Activated T-helper 17 cell treated with anti-CD3 and anti-CD28 coated beads, Interleukin-2, amount 50 U/mL, for 72 hours (primary cell): ENCODE measurements around the gene CMA1. TPM values are rescaled to one million over a fixed set of nuclear protein-coding genes. Genes with fewer than 3 reads are reported as not detected.
"Not testable (repeated sequence)": the region's sequence is repeated elsewhere in the genome, so short reads cannot be mapped to it uniquely, and the experiment has no call there.

ENCODE experiments used
- ATAC-seq: fragments of 150-1000 bp; cut with Tn5 transposase; replicated peaks from 2 replicates; pipeline ENCODE4 v1.10.0; 2021; ENCODE audit warnings: mild to moderate bottlenecking, moderate library complexity
- H3K27ac Mint-ChIP-seq: one replicate; pipeline ENCODE4 v1.8.0; 2022; ENCODE audit warnings: mixed read lengths
- H3K27me3 Mint-ChIP-seq: one replicate; pipeline ENCODE4 v1.8.0; 2022; ENCODE audit warnings: mixed read lengths
- H3K36me3 Mint-ChIP-seq: one replicate; pipeline ENCODE4 v1.8.0; 2022; ENCODE audit warnings: low read depth, mild to moderate bottlenecking, mixed read lengths
- H3K4me1 Mint-ChIP-seq: one replicate; pipeline ENCODE4 v1.8.0; 2022; ENCODE audit warnings: mixed read lengths
- H3K4me3 Mint-ChIP-seq: one replicate; pipeline ENCODE4 v1.8.0; 2022; ENCODE audit warnings: mild to moderate bottlenecking, mixed read lengths
- H3K9me3 Mint-ChIP-seq: one replicate; pipeline ENCODE4 v1.8.0; 2022; ENCODE audit warnings: mixed read lengths
- total RNA-seq, 2 donors: library from RNA; stranded (reverse); gene quantifications; one replicate each; pipeline ENCODE4 v1.2.3, GENCODE V29; 2022

Gene CMA1
- total RNA-seq, 2 donors from 2014 or later: 0.80 TPM; not detected in 1

GRCh38 chr14:24483604-24484252, 24.3 kb downstream of the CMA1 start:
- peaks cover 3% of the 10 kb centered on the region for H3K4me1 Mint-ChIP-seq
- H3K9me3 Mint-ChIP-seq: no peaks in the 10 kb centered on the region
- no peak overlapping the region for H3K27ac Mint-ChIP-seq
- no peaks in the 10 kb centered on the region for H3K36me3 Mint-ChIP-seq
- peak; percentile 21 for ATAC-seq
- H3K4me3 Mint-ChIP-seq: no peak overlapping the region
- peaks cover 3% of the 10 kb centered on the region for H3K27me3 Mint-ChIP-seq

GRCh38 chr14:24482699-24483303, 25.3 kb downstream of the CMA1 start:
- not testable (repeated sequence) for H3K4me1 Mint-ChIP-seq, H3K4me3 Mint-ChIP-seq, ATAC-seq

GRCh38 chr14:24481622-24482324, 26.3 kb downstream of the CMA1 start:
- H3K4me3 Mint-ChIP-seq: no peak overlapping the region
- no peaks in the 10 kb centered on the region for H3K9me3 Mint-ChIP-seq
- no peaks in the 10 kb centered on the region for H3K36me3 Mint-ChIP-seq
- H3K27me3 Mint-ChIP-seq: peaks cover 3% of the 10 kb centered on the region
- peaks cover 3% of the 10 kb centered on the region for H3K4me1 Mint-ChIP-seq
- no peak overlapping the region for H3K27ac Mint-ChIP-seq
- ATAC-seq: peak; percentile 46

More at GRCh38 chr14:24482699-24483303, 25.3 kb downstream of the CMA1 start:
- not testable (repeated sequence) for H3K36me3 Mint-ChIP-seq, H3K27me3 Mint-ChIP-seq, H3K9me3 Mint-ChIP-seq, H3K27ac Mint-ChIP-seq

- not testable (repeated sequence) for H3K27me3 Mint-ChIP-seq, ATAC-seq, H3K27ac Mint-ChIP-seq, H3K4me3 Mint-ChIP-seq, H3K4me1 Mint-ChIP-seq, H3K36me3 Mint-ChIP-seq, H3K9me3 Mint-ChIP-seq
These were observed 28.1 kb downstream of the CMA1 start for GRCh38 chr14:24479999-24480398.

- Mint-ChIP-seq H3K4me1 (no peaks in the 10 kb centered on the region), H3K27ac (no peak overlapping the region), H3K27me3 (peaks cover 12% of the 10 kb centered on the region), H3K4me3 (no peak overlapping the region), H3K36me3 (no peaks in the 10 kb centered on the region), H3K9me3 (no peaks in the 10 kb centered on the region)
- no peak for ATAC-seq
These were observed 32.8 kb downstream of the CMA1 start for GRCh38 chr14:24475261-24475660.

GRCh38 chr14:24473211-24473610, 34.9 kb downstream of the CMA1 start:
- H3K27ac Mint-ChIP-seq: no peak overlapping the region
- H3K36me3 Mint-ChIP-seq: no peaks in the 10 kb centered on the region
- ATAC-seq: no peak
- no peak overlapping the region for H3K4me3 Mint-ChIP-seq
- H3K4me1 Mint-ChIP-seq: no peaks in the 10 kb centered on the region
- peaks cover 16% of the 10 kb centered on the region for H3K27me3 Mint-ChIP-seq
- H3K9me3 Mint-ChIP-seq: no peaks in the 10 kb centered on the region

- not testable (repeated sequence) for ATAC-seq, H3K4me1 Mint-ChIP-seq, H3K9me3 Mint-ChIP-seq, H3K36me3 Mint-ChIP-seq, H3K27ac Mint-ChIP-seq, H3K4me3 Mint-ChIP-seq
- H3K27me3 Mint-ChIP-seq: peaks cover 24% of the 10 kb centered on the region
These were observed 37.6 kb downstream of the CMA1 start for GRCh38 chr14:24470450-24470849.

- Mint-ChIP-seq H3K36me3 (no peaks in the 10 kb centered on the region), H3K9me3 (no peaks in the 10 kb centered on the region), H3K4me3 (no peak overlapping the region), H3K4me1 (no peaks in the 10 kb centered on the region), H3K27me3 (peaks cover 18% of the 10 kb centered on the region), H3K27ac (no peak overlapping the region)
- ATAC-seq: no peak
These were observed 42.3 kb downstream of the CMA1 start for GRCh38 chr14:24465805-24466204.

- peaks cover 14% of the 10 kb centered on the region for H3K27me3 Mint-ChIP-seq
- no peak for ATAC-seq
- no peaks in the 10 kb centered on the region for H3K36me3 Mint-ChIP-seq
- H3K4me1 Mint-ChIP-seq: no peaks in the 10 kb centered on the region
- H3K9me3 Mint-ChIP-seq: no peaks in the 10 kb centered on the region
- no peak overlapping the region for H3K27ac Mint-ChIP-seq
- no peak overlapping the region for H3K4me3 Mint-ChIP-seq
These were observed 42.7 kb downstream of the CMA1 start for GRCh38 chr14:24465368-24465767.

GRCh38 chr14:24463884-24464785, 43.9 kb downstream of the CMA1 start:
- no peak for ATAC-seq
- Mint-ChIP-seq H3K9me3 (no peaks in the 10 kb centered on the region), H3K36me3 (no peaks in the 10 kb centered on the region), H3K27me3 (peaks cover 12% of the 10 kb centered on the region), H3K4me3 (no peak overlapping the region), H3K27ac (no peak overlapping the region), H3K4me1 (no peaks in the 10 kb centered on the region)

GRCh38 chr14:24463017-24463883, 44.8 kb downstream of the CMA1 start:
- no peaks in the 10 kb centered on the region for H3K4me1 Mint-ChIP-seq
- H3K27me3 Mint-ChIP-seq: peaks cover 8% of the 10 kb centered on the region

GRCh38 chr14:24461336-24461735, 46.7 kb downstream of the CMA1 start:
- no peaks in the 10 kb centered on the region for H3K36me3 Mint-ChIP-seq
- no peak for ATAC-seq
- H3K27me3 Mint-ChIP-seq: no peaks in the 10 kb centered on the region
- no peaks in the 10 kb centered on the region for H3K9me3 Mint-ChIP-seq
- no peak overlapping the region for H3K27ac Mint-ChIP-seq
- H3K4me3 Mint-ChIP-seq: no peak overlapping the region
- H3K4me1 Mint-ChIP-seq: no peaks in the 10 kb centered on the region

More at GRCh38 chr14:24463017-24463883, 44.8 kb downstream of the CMA1 start:
- no peaks in the 10 kb centered on the region for H3K36me3 Mint-ChIP-seq
- H3K9me3 Mint-ChIP-seq: no peaks in the 10 kb centered on the region
- ATAC-seq: no peak
- H3K27ac Mint-ChIP-seq: no peak overlapping the region
- H3K4me3 Mint-ChIP-seq: no peak overlapping the region

- Mint-ChIP-seq H3K4me1 (no peaks in the 10 kb centered on the region), H3K27me3 (no peaks in the 10 kb centered on the region), H3K9me3 (no peaks in the 10 kb centered on the region), H3K27ac (peak overlapping the region; percentile 54), H3K4me3 (no peak overlapping the region), H3K36me3 (no peaks in the 10 kb centered on the region)
- no peak for ATAC-seq
These were observed 48.7 kb downstream of the CMA1 start for GRCh38 chr14:24459331-24459730.
